NT2/D1 (cell line): ENCODE results near the gene VWDE.

ENCODE experiments used
- SUZ12 ChIP-seq: IDR thresholded peaks from 2 replicates; pipeline ENCODE4 v1.6.1; 2011; ENCODE audit not compliant: insufficient read length, insufficient read depth; ENCODE audit errors: extremely low read depth
- YY1 ChIP-seq: IDR thresholded peaks from 2 replicates; pipeline ENCODE4 v1.6.1; 2011; ENCODE audit not compliant: insufficient read length, insufficient read depth
- ZNF274 ChIP-seq: IDR thresholded peaks from 2 replicates; pipeline ENCODE4 v1.6.1; 2011; ENCODE audit warnings: mild to moderate bottlenecking, low read depth, low read length

DNA sequence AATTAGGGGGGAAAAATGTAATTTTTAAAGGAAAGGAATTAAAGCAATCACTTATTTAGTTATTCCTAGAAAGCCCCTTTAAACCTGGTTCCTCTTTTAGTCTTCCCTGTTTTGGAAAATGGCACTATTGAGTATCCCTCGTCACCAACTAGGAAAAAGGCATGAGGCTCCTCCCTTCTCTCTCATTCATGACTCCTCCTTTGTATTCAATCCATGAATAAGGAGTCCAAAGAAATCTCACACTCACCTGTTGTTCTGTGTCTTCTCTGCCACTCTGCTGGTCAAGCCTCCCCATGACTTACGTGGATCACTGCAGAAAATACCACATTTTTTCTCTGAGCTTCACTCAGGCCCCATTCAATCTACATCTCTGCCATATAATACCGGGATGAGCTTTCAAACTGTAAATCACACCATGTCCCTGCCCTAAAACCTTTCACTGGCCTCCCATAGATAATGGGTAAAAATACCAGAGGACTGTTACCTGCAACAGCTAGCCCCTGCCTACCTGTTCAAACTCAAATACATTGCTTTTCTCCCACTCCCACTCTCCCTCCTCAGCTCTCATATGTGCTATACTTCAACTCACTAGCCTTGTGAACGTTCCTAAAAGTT, 5.5 kb upstream of the VWDE start:
- no peak for TF ChIP-seq YY1
- no peak for TF ChIP-seq SUZ12
- no peak for TF ChIP-seq ZNF274
